PC-3 (cell line): Measurements from ENCODE around the gene DNAH14.

Experiments used
- CTCF ChIP-seq: fragments of 300-600 bp; sonication (generic); conservative IDR thresholded peaks from 2 replicates; pipeline ENCODE4 v1.5.1; 2017; ENCODE audit warnings: antibody characterized with exemption, low read depth, mild to moderate bottlenecking, low read length
- EZH2 ChIP-seq: fragments of 300-600 bp; sonication (generic); IDR thresholded peaks from one replicate; pipeline ENCODE4 v1.6.1; 2017; ENCODE audit warnings: antibody characterized with exemption, mild to moderate bottlenecking, low read length; ENCODE audit not compliant: unreplicated experiment

- TF ChIP-seq CTCF (no peak), EZH2 (no peak)
Observed at GRCh38 chr1:225362805-225363204, 433.3 kb downstream of the DNAH14 start.
